ENCODE measurements around the gene MAPT. TPM values are rescaled to one million over a fixed set of nuclear protein-coding genes. Genes with fewer than 3 reads are reported as not detected.

The MAPT gene
- total RNA-seq, 1 experiment from 2014 or later = 37.5 TPM

GRCh38 chr17:45989759-45990158 is 95.4 kb downstream of the MAPT start (continued):
- TF ChIP-seq, protein P1, sequence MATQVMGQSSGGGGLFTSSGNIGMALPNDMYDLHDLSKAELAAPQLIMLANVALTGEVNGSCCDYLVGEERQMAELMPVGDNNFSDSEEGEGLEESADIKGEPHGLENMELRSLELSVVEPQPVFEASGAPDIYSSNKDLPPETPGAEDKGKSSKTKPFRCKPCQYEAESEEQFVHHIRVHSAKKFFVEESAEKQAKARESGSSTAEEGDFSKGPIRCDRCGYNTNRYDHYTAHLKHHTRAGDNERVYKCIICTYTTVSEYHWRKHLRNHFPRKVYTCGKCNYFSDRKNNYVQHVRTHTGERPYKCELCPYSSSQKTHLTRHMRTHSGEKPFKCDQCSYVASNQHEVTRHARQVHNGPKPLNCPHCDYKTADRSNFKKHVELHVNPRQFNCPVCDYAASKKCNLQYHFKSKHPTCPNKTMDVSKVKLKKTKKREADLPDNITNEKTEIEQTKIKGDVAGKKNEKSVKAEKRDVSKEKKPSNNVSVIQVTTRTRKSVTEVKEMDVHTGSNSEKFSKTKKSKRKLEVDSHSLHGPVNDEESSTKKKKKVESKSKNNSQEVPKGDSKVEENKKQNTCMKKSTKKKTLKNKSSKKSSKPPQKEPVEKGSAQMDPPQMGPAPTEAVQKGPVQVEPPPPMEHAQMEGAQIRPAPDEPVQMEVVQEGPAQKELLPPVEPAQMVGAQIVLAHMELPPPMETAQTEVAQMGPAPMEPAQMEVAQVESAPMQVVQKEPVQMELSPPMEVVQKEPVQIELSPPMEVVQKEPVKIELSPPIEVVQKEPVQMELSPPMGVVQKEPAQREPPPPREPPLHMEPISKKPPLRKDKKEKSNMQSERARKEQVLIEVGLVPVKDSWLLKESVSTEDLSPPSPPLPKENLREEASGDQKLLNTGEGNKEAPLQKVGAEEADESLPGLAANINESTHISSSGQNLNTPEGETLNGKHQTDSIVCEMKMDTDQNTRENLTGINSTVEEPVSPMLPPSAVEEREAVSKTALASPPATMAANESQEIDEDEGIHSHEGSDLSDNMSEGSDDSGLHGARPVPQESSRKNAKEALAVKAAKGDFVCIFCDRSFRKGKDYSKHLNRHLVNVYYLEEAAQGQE (IDR thresholded peaks at IDR 0.05; ENCODE audit: low read depth) = no peak
- no peak for TF ChIP-seq SRF (IDR thresholded peaks at IDR 0.05; ENCODE audit: low read depth)
- no peak for TF ChIP-seq EZH2 (IDR thresholded peaks at IDR 0.05)
- TF ChIP-seq CBX3 (IDR thresholded peaks at IDR 0.05; ENCODE audit: low read depth) = no peak
- no peak for TF ChIP-seq SIN3A (IDR thresholded peaks at IDR 0.05; ENCODE audit: low read depth)

GRCh38 chr17:45990886-45991285 is 96.5 kb downstream of the MAPT start:
- H3K4me1 ChIP-seq (ENCODE audit: control insufficient read depth in 1 of 2, insufficient read depth in 2 of 2, low read length in 2 of 2) = no peaks in the 10 kb centered on the region
- ChIA-PET CTCF (interaction anchor here (0.6 to 1.0 kb wide), 3 partner anchors 11 to 16 kb away, joined by 4 to 5 read pairs (median 4); no protein-coding TSS in a partner anchor), RAD21 (ENCODE audit: low non-redundant PET in 1 of 2, low total read pairs in 2 of 2, uncharacterized antibody in 2 of 2, unreplicated experiment in 2 of 2) (no interaction called here), POLR2A (no interaction called here)
- ATAC-seq (peak; percentile 72), DNase-seq (ENCODE audit: low read depth, low spot score) (no peak)
- no peaks in the 10 kb centered on the region for H3K9me3 ChIP-seq (ENCODE audit: control insufficient read depth in 1 of 2, insufficient read depth in 1 of 2, low read depth in 1 of 2, low read length in 2 of 2)
- H3K9me2 ChIP-seq (ENCODE audit: insufficient read depth) = no peaks in the 10 kb centered on the region
- no TSS peak for BruUV-seq (replicated peaks)
- H3K79me2 ChIP-seq (ENCODE audit: insufficient read depth, low read length) = no peaks in the 10 kb centered on the region
- no peak overlapping the region for H3K4me3 ChIP-seq (replicated peaks in 1 of 2; ENCODE audit: low read depth in 1 of 2, low read length in 2 of 2)
- H2AFZ ChIP-seq (ENCODE audit: low read depth, low read length, poor library complexity, severe bottlenecking) = no peak overlapping the region
- H3K27me3 ChIP-seq (ENCODE audit: insufficient read depth, low read length) = no peaks in the 10 kb centered on the region
- no peak overlapping the region for H3K9ac ChIP-seq (ENCODE audit: low read length)
- no peaks in the 10 kb centered on the region for H4K20me1 ChIP-seq (ENCODE audit: insufficient read depth)
- intact Hi-C loops (cut with micrococcal nuclease) = no loop called here
- no peak overlapping the region for H3K4me2 ChIP-seq (ENCODE audit: low read length)
- H3K27ac ChIP-seq (ENCODE audit: low read depth, low read length) = no peak overlapping the region
- no peak for TF ChIP-seq ELF1 (IDR thresholded peaks at IDR 0.05; ENCODE audit: borderline replicate concordance, low read depth)
- TF ChIP-seq, protein P2, sequence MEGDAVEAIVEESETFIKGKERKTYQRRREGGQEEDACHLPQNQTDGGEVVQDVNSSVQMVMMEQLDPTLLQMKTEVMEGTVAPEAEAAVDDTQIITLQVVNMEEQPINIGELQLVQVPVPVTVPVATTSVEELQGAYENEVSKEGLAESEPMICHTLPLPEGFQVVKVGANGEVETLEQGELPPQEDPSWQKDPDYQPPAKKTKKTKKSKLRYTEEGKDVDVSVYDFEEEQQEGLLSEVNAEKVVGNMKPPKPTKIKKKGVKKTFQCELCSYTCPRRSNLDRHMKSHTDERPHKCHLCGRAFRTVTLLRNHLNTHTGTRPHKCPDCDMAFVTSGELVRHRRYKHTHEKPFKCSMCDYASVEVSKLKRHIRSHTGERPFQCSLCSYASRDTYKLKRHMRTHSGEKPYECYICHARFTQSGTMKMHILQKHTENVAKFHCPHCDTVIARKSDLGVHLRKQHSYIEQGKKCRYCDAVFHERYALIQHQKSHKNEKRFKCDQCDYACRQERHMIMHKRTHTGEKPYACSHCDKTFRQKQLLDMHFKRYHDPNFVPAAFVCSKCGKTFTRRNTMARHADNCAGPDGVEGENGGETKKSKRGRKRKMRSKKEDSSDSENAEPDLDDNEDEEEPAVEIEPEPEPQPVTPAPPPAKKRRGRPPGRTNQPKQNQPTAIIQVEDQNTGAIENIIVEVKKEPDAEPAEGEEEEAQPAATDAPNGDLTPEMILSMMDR (IDR thresholded peaks at IDR 0.05 in 2 of 3, conservative IDR thresholded peaks at IDR 0.05 in 1 of 3; ENCODE audit: borderline replicate concordance in 1 of 3, insufficient read depth in 1 of 3, low read depth in 2 of 3, low read length in 2 of 3) = peak in 2 of 3 experiments; percentile 34 to 37; a peak in 1 of 6 replicates
- no peaks in the 10 kb centered on the region for H3K36me3 ChIP-seq (ENCODE audit: control insufficient read depth in 1 of 2, insufficient read depth in 2 of 2, low read length in 2 of 2)

Data from HCT116 (cell line).